SK-N-SH treated with all-trans-retinoic acid at 6 μM for 48 hours (cell line): ENCODE measurements around the gene GNAT2.

Experiments used
- CSDC2 ChIP-seq: fragments of 250-450 bp; sonication (Bioruptor Pico); IDR thresholded peaks from 2 replicates; pipeline ENCODE4 v1.5.0; 2020; ENCODE audit warnings: mild to moderate bottlenecking, moderate library complexity
- GLIS3 ChIP-seq: fragments of 250-450 bp; sonication (Bioruptor Pico); IDR thresholded peaks from 2 replicates; pipeline ENCODE4 v1.5.0; 2020; ENCODE audit warnings: mild to moderate bottlenecking, moderate library complexity
- OSR1 ChIP-seq: fragments of 250-450 bp; sonication (Bioruptor Pico); IDR thresholded peaks from 2 replicates; pipeline ENCODE4 v1.8.0; 2022; ENCODE audit warnings: moderate library complexity, mild to moderate bottlenecking, inconsistent platforms
- PPARA ChIP-seq: fragments of 250-450 bp; sonication (Bioruptor Pico); IDR thresholded peaks from 2 replicates; pipeline ENCODE4 v1.5.0; 2020; ENCODE audit warnings: mild to moderate bottlenecking, borderline replicate concordance
- RARB ChIP-seq: fragments of 250-450 bp; sonication (Bioruptor Pico); IDR thresholded peaks from 2 replicates; pipeline ENCODE4 v1.8.0; 2021; ENCODE audit warnings: mild to moderate bottlenecking, moderate library complexity
- ZFP3 ChIP-seq: fragments of 250-450 bp; sonication (Bioruptor Pico); IDR thresholded peaks from 2 replicates; pipeline ENCODE4 v1.5.0; 2020; ENCODE audit warnings: mild to moderate bottlenecking, moderate library complexity
- ZNF8 ChIP-seq: fragments of 450-650 bp; formaldehyde crosslinking; IDR thresholded peaks from 2 replicates; pipeline ENCODE4 v1.5.0; 2020; ENCODE audit warnings: mild to moderate bottlenecking, moderate library complexity
- TF ChIP-seq, protein P1 (sequence below): fragments of 250-450 bp; sonication (Bioruptor Pico); IDR thresholded peaks from 2 replicates; pipeline ENCODE4 v1.8.0; 2020; ENCODE audit warnings: mild to moderate bottlenecking, moderate library complexity, borderline replicate concordance

- no peak for TF ChIP-seq PPARA (CRISPR knock-in tag)
- no peak for TF ChIP-seq ZFP3 (CRISPR knock-in tag)
- no peak for TF ChIP-seq ZNF8 (CRISPR knock-in tag)
- no peak for TF ChIP-seq OSR1 (CRISPR knock-in tag)
- TF ChIP-seq, protein P1, sequence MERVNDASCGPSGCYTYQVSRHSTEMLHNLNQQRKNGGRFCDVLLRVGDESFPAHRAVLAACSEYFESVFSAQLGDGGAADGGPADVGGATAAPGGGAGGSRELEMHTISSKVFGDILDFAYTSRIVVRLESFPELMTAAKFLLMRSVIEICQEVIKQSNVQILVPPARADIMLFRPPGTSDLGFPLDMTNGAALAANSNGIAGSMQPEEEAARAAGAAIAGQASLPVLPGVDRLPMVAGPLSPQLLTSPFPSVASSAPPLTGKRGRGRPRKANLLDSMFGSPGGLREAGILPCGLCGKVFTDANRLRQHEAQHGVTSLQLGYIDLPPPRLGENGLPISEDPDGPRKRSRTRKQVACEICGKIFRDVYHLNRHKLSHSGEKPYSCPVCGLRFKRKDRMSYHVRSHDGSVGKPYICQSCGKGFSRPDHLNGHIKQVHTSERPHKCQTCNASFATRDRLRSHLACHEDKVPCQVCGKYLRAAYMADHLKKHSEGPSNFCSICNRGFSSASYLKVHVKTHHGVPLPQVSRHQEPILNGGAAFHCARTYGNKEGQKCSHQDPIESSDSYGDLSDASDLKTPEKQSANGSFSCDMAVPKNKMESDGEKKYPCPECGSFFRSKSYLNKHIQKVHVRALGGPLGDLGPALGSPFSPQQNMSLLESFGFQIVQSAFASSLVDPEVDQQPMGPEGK (CRISPR knock-in tag) = no peak
- no peak for TF ChIP-seq GLIS3 (CRISPR knock-in tag)
- TF ChIP-seq CSDC2 (CRISPR knock-in tag) = no peak
- TF ChIP-seq RARB = no peak
These were observed 980 bp upstream of the GNAT2 start for GRCh38 chr1:109620401-109620791.
